Ishikawa (cell line): Measurements from ENCODE around the gene DIP2C.

ENCODE experiments used
- CEBPB ChIP-seq: IDR thresholded peaks from 2 replicates; pipeline ENCODE4 v1.6.1; 2012
- CREB1 ChIP-seq: IDR thresholded peaks from 2 replicates; pipeline ENCODE4 v1.6.1; 2012; ENCODE audit warnings: low read depth
- EGR1 ChIP-seq: IDR thresholded peaks from 2 replicates; pipeline ENCODE4 v1.6.1; 2012
- EP300 ChIP-seq: IDR thresholded peaks from 2 replicates; pipeline ENCODE4 v1.6.1; 2012; ENCODE audit warnings: borderline replicate concordance
- FOXM1 ChIP-seq: IDR thresholded peaks from 2 replicates; pipeline ENCODE4 v1.6.1; 2012; ENCODE audit warnings: low read depth, borderline replicate concordance
- MAX ChIP-seq: IDR thresholded peaks from 2 replicates; pipeline ENCODE4 v1.6.1; 2012
- NFIC ChIP-seq: IDR thresholded peaks from 2 replicates; pipeline ENCODE4 v1.6.1; 2012
- RAD21 ChIP-seq: IDR thresholded peaks from 2 replicates; pipeline ENCODE4 v1.6.1; 2012; ENCODE audit warnings: low read depth
- TAF1 ChIP-seq: IDR thresholded peaks from 2 replicates; pipeline ENCODE4 v1.6.1; 2012; ENCODE audit warnings: low read depth, mild to moderate bottlenecking
- TCF12 ChIP-seq: IDR thresholded peaks from 2 replicates; pipeline ENCODE4 v1.6.1; 2012; ENCODE audit warnings: low read depth
- TEAD4 ChIP-seq: IDR thresholded peaks from 2 replicates; pipeline ENCODE4 v1.6.1; 2012
- YY1 ChIP-seq: IDR thresholded peaks from 2 replicates; pipeline ENCODE4 v1.6.1; 2012; ENCODE audit warnings: low read depth
- ZBTB7A ChIP-seq: IDR thresholded peaks from 2 replicates; pipeline ENCODE4 v1.6.1; 2012; ENCODE audit warnings: low read depth
- TF ChIP-seq, protein P1 (sequence below): IDR thresholded peaks from 2 replicates; pipeline ENCODE4 v1.6.1; 2012
- TF ChIP-seq, protein P2 (sequence below): IDR thresholded peaks from 2 replicates; pipeline ENCODE4 v1.6.1; 2012; ENCODE audit warnings: low read depth, mild to moderate bottlenecking

DIP2C gene

DNA sequence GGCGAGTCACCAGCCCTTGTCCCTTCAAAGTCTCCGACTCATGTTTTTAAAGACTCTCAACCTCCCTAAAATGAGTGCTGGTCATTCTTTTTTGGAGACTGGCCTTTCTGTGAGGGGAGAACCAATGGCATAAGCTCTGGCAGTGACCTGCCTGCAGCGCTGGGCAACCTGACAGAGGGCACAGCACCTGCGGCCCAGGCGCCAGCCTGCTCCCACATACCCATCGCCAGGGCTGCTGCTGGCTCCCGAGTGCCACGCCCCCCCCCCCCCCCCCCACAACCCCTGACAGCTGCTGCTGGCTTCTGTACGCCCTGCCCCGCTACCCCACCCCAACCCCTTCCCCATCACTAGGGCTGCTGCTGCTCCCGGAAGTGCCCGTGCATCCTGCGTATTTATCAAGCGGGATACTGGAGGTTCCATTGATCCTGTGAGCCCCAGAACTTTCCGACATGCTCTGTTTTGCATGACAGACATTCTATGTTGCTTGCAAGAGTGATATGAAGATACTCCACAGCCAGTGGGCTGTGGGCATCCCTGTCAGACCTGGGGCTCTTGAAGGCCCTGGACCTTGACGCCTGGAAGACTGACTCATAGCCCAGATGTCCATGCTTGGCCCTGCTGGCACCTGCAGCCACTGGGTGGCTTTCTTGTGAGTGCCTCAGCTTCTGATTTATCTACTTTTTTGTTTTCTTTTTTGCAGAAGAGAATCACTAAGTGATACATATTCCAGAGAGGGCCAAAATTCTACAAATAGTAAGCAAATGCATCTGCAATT, 310.4 kb downstream of the DIP2C start:
- TF ChIP-seq RAD21 (no peak), CEBPB (no peak), FOXM1 (no peak), TCF12 (no peak), CREB1 (no peak), EGR1 (no peak), NFIC (no peak), YY1 (no peak), TAF1 (no peak), MAX (no peak), ZBTB7A (no peak), TEAD4 (no peak), EP300 (no peak)
- TF ChIP-seq, protein P1, sequence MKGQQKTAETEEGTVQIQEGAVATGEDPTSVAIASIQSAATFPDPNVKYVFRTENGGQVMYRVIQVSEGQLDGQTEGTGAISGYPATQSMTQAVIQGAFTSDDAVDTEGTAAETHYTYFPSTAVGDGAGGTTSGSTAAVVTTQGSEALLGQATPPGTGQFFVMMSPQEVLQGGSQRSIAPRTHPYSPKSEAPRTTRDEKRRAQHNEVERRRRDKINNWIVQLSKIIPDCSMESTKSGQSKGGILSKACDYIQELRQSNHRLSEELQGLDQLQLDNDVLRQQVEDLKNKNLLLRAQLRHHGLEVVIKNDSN: no peak
- TF ChIP-seq, protein P2, sequence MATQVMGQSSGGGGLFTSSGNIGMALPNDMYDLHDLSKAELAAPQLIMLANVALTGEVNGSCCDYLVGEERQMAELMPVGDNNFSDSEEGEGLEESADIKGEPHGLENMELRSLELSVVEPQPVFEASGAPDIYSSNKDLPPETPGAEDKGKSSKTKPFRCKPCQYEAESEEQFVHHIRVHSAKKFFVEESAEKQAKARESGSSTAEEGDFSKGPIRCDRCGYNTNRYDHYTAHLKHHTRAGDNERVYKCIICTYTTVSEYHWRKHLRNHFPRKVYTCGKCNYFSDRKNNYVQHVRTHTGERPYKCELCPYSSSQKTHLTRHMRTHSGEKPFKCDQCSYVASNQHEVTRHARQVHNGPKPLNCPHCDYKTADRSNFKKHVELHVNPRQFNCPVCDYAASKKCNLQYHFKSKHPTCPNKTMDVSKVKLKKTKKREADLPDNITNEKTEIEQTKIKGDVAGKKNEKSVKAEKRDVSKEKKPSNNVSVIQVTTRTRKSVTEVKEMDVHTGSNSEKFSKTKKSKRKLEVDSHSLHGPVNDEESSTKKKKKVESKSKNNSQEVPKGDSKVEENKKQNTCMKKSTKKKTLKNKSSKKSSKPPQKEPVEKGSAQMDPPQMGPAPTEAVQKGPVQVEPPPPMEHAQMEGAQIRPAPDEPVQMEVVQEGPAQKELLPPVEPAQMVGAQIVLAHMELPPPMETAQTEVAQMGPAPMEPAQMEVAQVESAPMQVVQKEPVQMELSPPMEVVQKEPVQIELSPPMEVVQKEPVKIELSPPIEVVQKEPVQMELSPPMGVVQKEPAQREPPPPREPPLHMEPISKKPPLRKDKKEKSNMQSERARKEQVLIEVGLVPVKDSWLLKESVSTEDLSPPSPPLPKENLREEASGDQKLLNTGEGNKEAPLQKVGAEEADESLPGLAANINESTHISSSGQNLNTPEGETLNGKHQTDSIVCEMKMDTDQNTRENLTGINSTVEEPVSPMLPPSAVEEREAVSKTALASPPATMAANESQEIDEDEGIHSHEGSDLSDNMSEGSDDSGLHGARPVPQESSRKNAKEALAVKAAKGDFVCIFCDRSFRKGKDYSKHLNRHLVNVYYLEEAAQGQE: no peak

GRCh38 chr10:378230-378929, 311.1 kb downstream of the DIP2C start:
- TF ChIP-seq, protein P1: no peak
- TF ChIP-seq CREB1 (no peak), NFIC (no peak)

GRCh38 chr10:377228-377627, 312.2 kb downstream of the DIP2C start:
- TF ChIP-seq, protein P2: no peak
- TF ChIP-seq CEBPB (no peak), MAX (no peak), EGR1 (no peak), EP300 (no peak), NFIC (no peak), TCF12 (no peak), TEAD4 (no peak), RAD21 (no peak), YY1 (no peak)
- TF ChIP-seq, protein P1: no peak

- TF ChIP-seq MAX: no peak
- no peak for TF ChIP-seq CREB1
- TF ChIP-seq NFIC: no peak
- no peak for TF ChIP-seq TEAD4
- no peak for TF ChIP-seq EGR1
- TF ChIP-seq, protein P2: no peak
- TF ChIP-seq YY1: no peak
- no peak for TF ChIP-seq RAD21
- TF ChIP-seq CEBPB: no peak
- no peak for TF ChIP-seq TCF12
- TF ChIP-seq, protein P1: no peak
- TF ChIP-seq FOXM1: no peak
- no peak for TF ChIP-seq ZBTB7A
- no peak for TF ChIP-seq EP300
- no peak for TF ChIP-seq TAF1
Measured at GRCh38 chr10:375815-376505, 313.5 kb downstream of the DIP2C start.
